Heart right ventricle (tissue), 16 donors: Measurements from ENCODE around the gene ODR4. TPM values are rescaled to one million over a fixed set of nuclear protein-coding genes. Genes with fewer than 3 reads are reported as not detected.
"Not testable (repeated sequence)": the region's sequence is repeated elsewhere in the genome, so short reads cannot be mapped to it uniquely, and the experiment has no call there.

Experiments
- ATAC-seq, 8 donors: fragments of 200-7000 bp; cut with Tn5 transposase; one replicate each; pipeline ENCODE4 v1.9.1; 2020; ENCODE audit warnings: mild to moderate bottlenecking in 8 of 8, moderate library complexity in 8 of 8, moderate number of reproducible peaks in 1 of 8
- DNase-seq, 2 donors: peaks; one replicate each; pipeline ENCODE4 v3.0.0-alpha.2; 2020
- H3K27ac ChIP-seq, 10 donors: fragments of 200-600 bp; sonication (generic) in 2 of 10; one replicate each; pipeline versions ENCODE4 v1.5.0 to v1.8.0; 2020 to 2022; ENCODE audit warnings: mild to moderate bottlenecking in 3 of 10
- H3K27me3 ChIP-seq, 7 donors: fragments of 200-600 bp; one replicate each; pipeline ENCODE4 v1.8.0; 2021 to 2022; ENCODE audit warnings: mild to moderate bottlenecking in 2 of 7
- H3K36me3 ChIP-seq, 9 donors: fragments of 200-600 bp; sonication (generic) in 1 of 9; one replicate each; pipeline versions ENCODE4 v1.5.0 to v1.8.0; 2020 to 2022; ENCODE audit warnings: mild to moderate bottlenecking in 2 of 9
- H3K4me1 ChIP-seq, 9 donors: fragments of 200-600 bp; sonication (generic) in 1 of 9; one replicate each; pipeline versions ENCODE4 v1.5.0 to v1.8.0; 2020 to 2022; ENCODE audit warnings: mild to moderate bottlenecking in 4 of 9
- H3K4me3 ChIP-seq, 10 donors: fragments of 200-600 bp; sonication (generic) in 2 of 10; one replicate each; pipeline versions ENCODE4 v1.5.0 to v1.8.0; 2020 to 2022; ENCODE audit warnings: mild to moderate bottlenecking in 7 of 10, moderate library complexity in 2 of 10
- H3K9me3 ChIP-seq, 11 donors: fragments of 200-600 bp in 10 of 11; sonication (generic) in 2 of 11; one replicate each; pipeline versions ENCODE4 v1.5.0 to v1.8.0; 2013 to 2022; ENCODE audit warnings: mild to moderate bottlenecking in 2 of 11, control low read depth in 1 of 11, moderate library complexity in 1 of 11
- WGBS, 2 donors: extraction: QIAGEN DNeasy Blood & Tissue Kit; methylation state at CpG; one replicate each; pipeline ENCODE4 v1.1.7; 2013; ENCODE audit warnings: inconsistent platforms in 1 of 2; 5-methylcytosine and 5-hydroxymethylcytosine counted together
- intact Hi-C, 10 donors: fragments of 100-400 bp; cut with DNase I; formaldehyde crosslinking; loops; one replicate each; pipeline versions ENCODE4 v1.11.1 to v1.14.2; 2022
- polyA plus RNA-seq, 2 donors: library from polyadenylated mRNA; stranded (reverse); fragments of 200-250 nt; gene quantifications; one replicate each; pipeline ENCODE4 v1.2.3, GENCODE V29; 2013
- total RNA-seq, 10 donors: library from RNA; stranded (reverse); fragmentation: NEBNext Ultra II Directional in 3 of 10; extraction: Animal tissue kit (Norgen Biotek cat#: 25700) in 3 of 10; gene quantifications; one replicate each; pipeline versions ENCODE4 v1.2.1 to v1.2.4, GENCODE V29; 2021 to 2023
- TF ChIP-seq, protein P1 (sequence below), 9 donors: fragments of 200-600 bp; sonication (generic) in 2 of 9; IDR thresholded peaks; one replicate each; pipeline versions ENCODE4 v1.5.0 to v1.8.0; 2021 to 2022; ENCODE audit warnings: antibody characterized with exemption in 9 of 9, mild to moderate bottlenecking in 5 of 9, moderate library complexity in 1 of 9
- donor health status: Arrhythmogenic right ventricular cardiomyopathy.
- donor health status: ischemic (EF 13 %, LVEDD 7.1; RV severe dilation, severe dysfunction).
- donor health status: healthy with polysubstance abuse.
- donor health status: DM: no; HTN: yes; CAD: no.
- donor health status: DM: no; HTN: no; CAD: no.
- donor health status: ischemic (EF 25% LVEDD 6.9; RV normal size, moderate dysfunction).
- donor health status: ischemic (EF 25% LVEDD 5.7; RV mildly dilated, moderate dysfunction).
- donor health status: healthy.
- donor health status: DM: yes; HTN: yes; CAD: no.
- donor health status: Ischemic cardiomyopathy.
- donor health status: ischemic (EF 35%, LVEDD 5.7; RV mildly dilated, moderate dysfunction).
- donor health status: nonischemic (EF 11% LVEDD 7.7; RV severe dilation, severe dysfunction).
- donor health status: DM: yes; HTN: yes; CAD: no.
- donor health status: PGD.
- donor health status: ischemic (EF 29% LVEDD 5.4; RV normal size, mild dysfunction).
- donor health status: nonischemic (EF 23%, LVEDD 6.1; RV moderate dilation, normal function).

Gene ODR4
- total and polyA plus RNA-seq, 12 donors: 9.4 to 19.0 (median 11.1) TPM

DNA sequence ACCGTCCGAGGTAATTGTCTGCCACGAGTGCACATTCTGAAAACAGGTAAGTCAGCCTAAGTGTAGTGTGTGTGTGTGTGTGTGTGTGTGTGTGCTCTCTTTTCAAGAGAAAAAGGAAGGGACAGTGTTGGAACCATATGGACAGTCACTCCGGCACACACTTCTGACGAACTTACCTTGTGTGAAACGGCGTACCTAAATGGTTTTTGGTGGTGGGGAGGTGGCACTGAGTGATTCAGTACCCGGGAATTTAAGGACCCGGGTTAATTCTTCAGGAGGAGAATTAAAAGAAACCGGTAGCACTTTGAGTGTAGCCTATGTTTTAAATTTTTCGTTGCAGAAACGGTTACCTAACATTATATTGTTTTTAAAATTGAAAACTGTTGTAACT lies 286 bp downstream of the ODR4 start:
- ATAC-seq: peak in 7 of 8 donors; percentile 1 to 17 (median 7)
- 0% methylated on average over 12 of the region's 12 CpGs for WGBS, 2 donors

DNA sequence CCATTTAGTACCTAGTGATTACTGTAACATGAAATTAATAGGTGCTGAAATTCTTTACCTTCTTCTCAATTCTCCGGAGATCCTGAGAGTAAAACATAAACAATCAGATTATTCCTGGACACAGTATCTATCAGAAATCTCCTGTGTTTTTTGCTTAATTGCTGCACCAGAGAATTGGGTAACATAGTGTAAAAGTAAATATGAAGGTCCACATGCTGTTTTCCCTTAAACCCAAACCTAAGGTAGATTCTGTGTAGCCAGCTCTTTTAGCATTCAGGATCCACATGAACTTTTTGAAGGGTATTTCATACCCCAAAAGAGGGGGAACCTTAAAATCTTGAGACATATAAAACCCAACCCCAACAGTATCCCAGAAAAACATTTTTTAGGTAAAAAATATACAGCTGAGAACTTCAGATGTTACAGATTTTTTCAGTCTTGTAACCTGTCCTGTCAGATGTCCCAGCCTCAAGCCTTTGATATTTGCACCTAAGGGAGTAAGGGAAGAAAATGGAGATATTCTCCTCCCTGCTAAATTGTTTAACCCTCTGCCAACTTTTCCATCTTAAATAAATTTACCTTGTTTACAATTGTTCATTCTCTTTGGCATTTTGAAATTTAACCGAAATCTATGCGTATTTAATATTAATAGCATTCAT lies 11.2 kb downstream of the ODR4 start:
- no peak for ATAC-seq
- no peak overlapping the region for H3K4me3 ChIP-seq
- no peaks in the 10 kb centered on the region for H3K27me3 ChIP-seq
- H3K4me1 ChIP-seq: no peaks in the 10 kb centered on the region
- TF ChIP-seq, protein P1, sequence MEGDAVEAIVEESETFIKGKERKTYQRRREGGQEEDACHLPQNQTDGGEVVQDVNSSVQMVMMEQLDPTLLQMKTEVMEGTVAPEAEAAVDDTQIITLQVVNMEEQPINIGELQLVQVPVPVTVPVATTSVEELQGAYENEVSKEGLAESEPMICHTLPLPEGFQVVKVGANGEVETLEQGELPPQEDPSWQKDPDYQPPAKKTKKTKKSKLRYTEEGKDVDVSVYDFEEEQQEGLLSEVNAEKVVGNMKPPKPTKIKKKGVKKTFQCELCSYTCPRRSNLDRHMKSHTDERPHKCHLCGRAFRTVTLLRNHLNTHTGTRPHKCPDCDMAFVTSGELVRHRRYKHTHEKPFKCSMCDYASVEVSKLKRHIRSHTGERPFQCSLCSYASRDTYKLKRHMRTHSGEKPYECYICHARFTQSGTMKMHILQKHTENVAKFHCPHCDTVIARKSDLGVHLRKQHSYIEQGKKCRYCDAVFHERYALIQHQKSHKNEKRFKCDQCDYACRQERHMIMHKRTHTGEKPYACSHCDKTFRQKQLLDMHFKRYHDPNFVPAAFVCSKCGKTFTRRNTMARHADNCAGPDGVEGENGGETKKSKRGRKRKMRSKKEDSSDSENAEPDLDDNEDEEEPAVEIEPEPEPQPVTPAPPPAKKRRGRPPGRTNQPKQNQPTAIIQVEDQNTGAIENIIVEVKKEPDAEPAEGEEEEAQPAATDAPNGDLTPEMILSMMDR (IDR thresholded peaks at IDR 0.05): no peak
- no peaks in the 10 kb centered on the region for H3K9me3 ChIP-seq
- no peak overlapping the region for H3K27ac ChIP-seq
- WGBS, 2 donors: 97 to 98% methylated on average over 3 of the region's 3 CpGs
- DNase-seq: no peak
- intact Hi-C loops: no loop called here
- peaks cover 0 to 99% (median 33%) of the 10 kb centered on the region in 9 donors for H3K36me3 ChIP-seq

More for the DNA sequence above, 286 bp downstream of the ODR4 start:
- H3K4me3 ChIP-seq: peak overlapping the region; percentile 69 to 95 (median 76)
- peaks cover 0 to 43% (median 30%) of the 10 kb centered on the region in 9 donors for H3K4me1 ChIP-seq
- no peaks in the 10 kb centered on the region for H3K9me3 ChIP-seq
- intact Hi-C loops: loop anchor here in 1 of 10 donors (10.0 kb wide), 1 partner anchor 1221 kb away; the partner anchor contains the start of genes SWT1 and TRMT1L
- no peak for DNase-seq
- peaks cover 0 to 41% (median 24%) of the 10 kb centered on the region in 9 donors for H3K36me3 ChIP-seq
- no peaks in the 10 kb centered on the region for H3K27me3 ChIP-seq
- H3K27ac ChIP-seq: peak overlapping the region; percentile 91 to 98 (median 96)
- TF ChIP-seq, protein P1 (IDR thresholded peaks at IDR 0.05): no peak

DNA sequence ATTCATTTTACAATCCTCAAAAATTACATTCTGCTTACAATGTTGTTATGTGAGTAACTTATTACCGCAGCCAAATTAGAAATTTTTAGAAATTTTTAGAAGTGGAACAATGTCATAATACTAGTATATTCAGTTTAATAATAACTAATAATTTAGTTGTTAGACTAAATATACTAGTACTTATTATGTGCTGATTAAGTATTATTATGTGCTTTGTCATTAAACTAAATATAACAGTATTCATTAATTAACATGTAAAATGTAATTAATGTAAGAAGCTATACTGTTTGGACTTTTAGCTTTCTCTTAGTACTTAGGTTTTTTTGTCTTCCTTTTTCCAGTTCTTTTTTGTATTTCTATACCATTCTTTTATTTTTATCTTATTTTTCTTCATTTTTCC lies 15.3 kb downstream of the ODR4 start:
- Histone ChIP-seq H3K36me3 (peaks cover 0 to 98% (median 56%) of the 10 kb centered on the region in 9 donors), H3K27me3 (no peaks in the 10 kb centered on the region), H3K9me3 (no peaks in the 10 kb centered on the region), H3K27ac (no peak overlapping the region), H3K4me1 (no peaks in the 10 kb centered on the region), H3K4me3 (no peak overlapping the region)
- intact Hi-C loops: loop anchor here in 3 of 10 donors (2.0 to 10.0 kb wide), 3 partner anchors 66 to 594 kb away; no protein-coding TSS in a partner anchor
- TF ChIP-seq, protein P1 (IDR thresholded peaks at IDR 0.05): no peak
- ATAC-seq (no peak), DNase-seq (no peak)
- 96 to 100% methylated on average over 1 of the region's 1 CpG for WGBS, 2 donors

DNA sequence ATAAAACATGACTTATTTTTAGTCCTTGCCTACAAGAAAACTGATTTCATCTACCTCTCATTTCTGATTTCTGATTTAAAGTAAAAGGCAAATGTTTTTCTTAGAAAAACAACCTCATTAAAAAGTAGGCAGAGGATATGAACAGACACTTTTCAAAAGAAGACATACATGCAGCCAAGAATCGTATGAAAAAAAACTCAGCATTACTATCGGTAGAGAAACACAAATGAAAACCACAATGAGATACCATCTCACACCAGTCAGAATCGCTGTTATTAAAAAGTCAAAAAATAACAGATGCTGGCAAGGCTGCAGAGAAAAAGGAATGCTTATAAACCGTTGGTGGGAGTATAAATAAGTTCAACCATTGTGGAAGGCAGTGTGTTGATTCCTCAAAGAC lies 16.2 kb downstream of the ODR4 start:
- Histone ChIP-seq H3K4me1 (no peaks in the 10 kb centered on the region), H3K9me3 (no peaks in the 10 kb centered on the region), H3K36me3 (peaks cover 0 to 100% (median 56%) of the 10 kb centered on the region in 9 donors), H3K4me3 (no peak overlapping the region), H3K27me3 (no peaks in the 10 kb centered on the region), H3K27ac (no peak overlapping the region)
- WGBS, 2 donors: 94 to 97% methylated on average over 4 of the region's 4 CpGs
- intact Hi-C loops: loop anchor here in 3 of 10 donors (2.0 to 10.0 kb wide), 3 partner anchors 67 to 593 kb away; no protein-coding TSS in a partner anchor
- DNase-seq (no peak), ATAC-seq (no peak)
- TF ChIP-seq, protein P1 (IDR thresholded peaks at IDR 0.05): no peak

DNA sequence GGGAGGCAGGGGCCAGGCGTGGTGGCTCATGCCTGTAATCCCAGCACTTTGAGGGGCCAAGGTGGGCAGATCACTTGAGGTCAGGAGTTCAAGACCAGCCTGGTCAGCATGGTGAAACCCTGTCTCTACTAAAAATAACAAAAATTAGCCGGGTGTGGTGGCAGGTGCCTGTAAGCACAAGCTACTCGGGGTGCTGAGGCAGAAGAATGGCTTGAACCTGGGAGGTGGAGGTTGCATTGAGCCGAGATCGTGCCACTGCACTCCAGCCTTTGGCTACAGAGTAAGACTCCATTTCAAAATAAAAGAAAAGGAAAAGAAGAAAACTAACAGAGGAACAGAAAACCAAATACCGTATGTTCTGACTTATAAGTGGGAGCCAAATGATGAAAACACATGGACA lies 17.1 kb downstream of the ODR4 start:
- not testable (repeated sequence) for H3K4me1 ChIP-seq, H3K27me3 ChIP-seq, H3K4me3 ChIP-seq, H3K9me3 ChIP-seq, DNase-seq, ATAC-seq, H3K27ac ChIP-seq
- WGBS, 2 donors: 89 to 94% methylated on average over 6 of the region's 6 CpGs
- peaks cover 0 to 100% (median 48%) of the 10 kb centered on the region in 9 donors for H3K36me3 ChIP-seq
- intact Hi-C loops: loop anchor here in 2 of 10 donors (10.0 kb wide), 2 partner anchors 68 to 592 kb away; no protein-coding TSS in a partner anchor

DNA sequence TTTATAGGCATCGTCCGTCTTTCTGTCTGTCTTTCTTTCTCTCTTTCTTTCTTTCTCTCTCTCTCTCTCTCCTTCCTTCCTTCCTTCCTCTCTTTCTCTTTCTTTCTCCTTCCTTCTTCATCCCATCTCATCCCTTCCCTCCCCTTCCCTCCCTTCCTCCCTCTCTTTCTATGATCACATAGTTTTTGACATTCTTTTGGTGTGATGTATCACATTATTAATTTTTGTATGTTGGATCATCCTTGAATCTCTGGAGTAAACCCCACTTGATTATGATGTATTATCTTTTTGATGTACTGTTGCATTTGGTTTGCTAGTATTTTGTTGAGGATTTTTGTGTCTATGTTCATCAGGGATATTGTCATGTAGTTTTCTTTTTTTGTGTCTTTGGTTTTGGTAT lies 25.8 kb downstream of the ODR4 start:
- not testable (repeated sequence) for H3K4me1 ChIP-seq, H3K27me3 ChIP-seq, DNase-seq, H3K4me3 ChIP-seq, H3K27ac ChIP-seq, H3K9me3 ChIP-seq, ATAC-seq
- WGBS, 2 donors: 74 to 92% methylated on average over 2 of the region's 2 CpGs
- intact Hi-C loops: loop anchor here in 3 of 10 donors (5.0 to 10.0 kb wide), 2 partner anchors 581 to 583 kb away; no protein-coding TSS in a partner anchor
- peaks cover 0 to 95% (median 18%) of the 10 kb centered on the region in 9 donors for H3K36me3 ChIP-seq
